Vagina (tissue), 2 donors: Measurements from ENCODE around the gene CERT1.

Source experiments
- CTCF ChIP-seq, 3 experiments: fragments of 450-650 bp in 2 of 3; fragments of 200-600 bp in 1 of 3; sonication (generic) in 1 of 3; IDR thresholded peaks; one replicate each; pipeline ENCODE4 v1.5.1; 2017 to 2019; ENCODE audit warnings: antibody characterized with exemption in 3 of 3, mild to moderate bottlenecking in 2 of 3, moderate library complexity in 2 of 3
- POLR2A ChIP-seq, 2 donors: fragments of 450-650 bp; IDR thresholded peaks; one replicate each; pipeline ENCODE4 v1.6.1; 2017; ENCODE audit warnings: antibody characterized with exemption in 2 of 2, mild to moderate bottlenecking in 2 of 2, moderate library complexity in 2 of 2

- TF ChIP-seq POLR2A (IDR thresholded peaks at IDR 0.05) (no peak), CTCF (IDR thresholded peaks at IDR 0.05) (no peak)
Measured at GRCh38 chr5:75362474-75362975, 148.9 kb downstream of the CERT1 start.
